ENCODE measurements around the gene RRAS. TPM values are rescaled to one million over a fixed set of nuclear protein-coding genes. Genes with fewer than 3 reads are reported as not detected.

RRAS gene
- total and polyA plus RNA-seq, 2 of the 4 experiments (the other 2 are of a cell fraction) = 50.2 to 241 TPM

GRCh38 chr19:49664171-49665035, 24.5 kb upstream of the RRAS start:
- Histone ChIP-seq H3K56ac (ENCODE audit: extremely low read depth, insufficient read depth, low read length) (peak overlapping the region; percentile 71), H3K4ac (ENCODE audit: low read depth, low read length) (peak overlapping the region; percentile 92), H2BK15ac (ENCODE audit: low read depth, low read length) (no peak overlapping the region), H3K9me1 (ENCODE audit: insufficient read depth, low read length) (peaks cover 3% of the 10 kb centered on the region; the same call in 1 of the 2 replicates), H3K4me2 (ENCODE audit: low read depth, low read length) (peak overlapping the region; percentile 93), H3K4me1 (ENCODE audit: control insufficient read depth, insufficient read depth, low read length) (peaks cover 9% of the 10 kb centered on the region), H3K27ac (ENCODE audit: insufficient read depth, low read length) (peak overlapping the region; percentile 87), H2BK120ac (ENCODE audit: low read depth, low read length) (peak overlapping the region; percentile 6; the same call in 1 of the 2 replicates), H3K4me3 (ENCODE audit: insufficient read depth, low read depth, low read length) (peak overlapping the region; percentile 77), H3K18ac (ENCODE audit: low read depth, low read length) (peak overlapping the region; percentile 22), H3K27me3 (ENCODE audit: control insufficient read depth, insufficient read depth, low read length) (no peaks in the 10 kb centered on the region), H4K8ac (ENCODE audit: low read depth in 2 of 2, low read length in 2 of 2) (peak overlapping the region; percentile 42 to 91), H2BK20ac (ENCODE audit: low read depth, low read length) (no peak overlapping the region), H3K9me3 (ENCODE audit: control insufficient read depth, insufficient read depth, low read length) (no peaks in the 10 kb centered on the region), H2AK9ac (replicated peaks; ENCODE audit: low read depth, low read length, poor library complexity) (peak overlapping the region; percentile 86), H4K91ac (ENCODE audit: insufficient read depth, low read depth, low read length) (peak overlapping the region; percentile 69), H3K14ac (replicated peaks; ENCODE audit: low read depth, low read length) (peak overlapping the region; percentile 89), H2AK5ac (ENCODE audit: low read depth, low read length) (peak overlapping the region; percentile 96), H4K5ac (ENCODE audit: low read depth, low read length) (peak overlapping the region; percentile 53), H3K23ac (ENCODE audit: low read depth, low read length) (peak overlapping the region; percentile 97), H2BK5ac (ENCODE audit: low read depth, low read length, poor library complexity, severe bottlenecking) (peak overlapping the region; percentile 88), H4K20me1 (ENCODE audit: insufficient read depth, low read length) (peaks cover 13% of the 10 kb centered on the region), H3K9ac (ENCODE audit: low read depth, low read length) (peak overlapping the region; percentile 91), H3K36me3 (ENCODE audit: control insufficient read depth, insufficient read depth, low read length) (peaks cover 32% of the 10 kb centered on the region), H3K79me1 (ENCODE audit: low read depth in 1 of 2, low read length in 2 of 2) (peaks cover 12 to 57% of the 10 kb centered on the region in 2 experiments; a peak in 3 of 4 replicates), H2AFZ (replicated peaks; ENCODE audit: low read length, poor library complexity) (peak overlapping the region; percentile 92)
- POLR2A ChIA-PET (ENCODE audit: unreplicated experiment) = no interaction called here
- dilution Hi-C loops (cut with HindIII; ENCODE audit: low sequenced_read_pairs, unreplicated experiment) = no loop called here
- in situ Hi-C loops (cut with MboI; ENCODE audit: low sequenced_read_pairs) = loop anchor here (10.0 kb wide), 1 partner anchor 170 kb away; the partner anchor contains the start of gene RPS11
- ATAC-seq (ENCODE audit: low read depth) (peak; percentile 75), DNase-seq (peak; percentile 67)
- BruUV-seq (replicated peaks) = no TSS peak
- intact Hi-C loops (cut with micrococcal nuclease) = loop anchor here (1.0 kb wide), 1 partner anchor 22 kb away; the partner anchor contains the start of gene SCAF1
- TF ChIP-seq MXI1 (IDR thresholded peaks at IDR 0.05; ENCODE audit: borderline replicate concordance, low read depth, low read length) = peak; percentile 55; the same call in 1 of the 2 replicates
- no peak for TF ChIP-seq MAFK (IDR thresholded peaks at IDR 0.05; ENCODE audit: low read depth, low read length)
- 1% methylated on average over 45 of the region's 53 CpGs; no CpG with 5 or more reads in 1 of the 2 experiments for WGBS, 2 experiments (ENCODE audit: extremely low coverage in 2 of 2, insufficient read length in 1 of 2)
- CTCF ChIA-PET = interaction anchor here (0.6 to 1.0 kb wide), 2 partner anchors 11 to 137 kb away, joined by 3 read pairs; partner anchors contain the start of gene RCN3

Data from IMR-90 (cell line).